Measurements from ENCODE around the gene ZNF189. TPM values are rescaled to one million over a fixed set of nuclear protein-coding genes. Genes with fewer than 3 reads are reported as not detected.

The ZNF189 gene
- total RNA-seq, 3 donors from 2014 or later: 20.2 to 32.1 (median 23.9) TPM

DNA sequence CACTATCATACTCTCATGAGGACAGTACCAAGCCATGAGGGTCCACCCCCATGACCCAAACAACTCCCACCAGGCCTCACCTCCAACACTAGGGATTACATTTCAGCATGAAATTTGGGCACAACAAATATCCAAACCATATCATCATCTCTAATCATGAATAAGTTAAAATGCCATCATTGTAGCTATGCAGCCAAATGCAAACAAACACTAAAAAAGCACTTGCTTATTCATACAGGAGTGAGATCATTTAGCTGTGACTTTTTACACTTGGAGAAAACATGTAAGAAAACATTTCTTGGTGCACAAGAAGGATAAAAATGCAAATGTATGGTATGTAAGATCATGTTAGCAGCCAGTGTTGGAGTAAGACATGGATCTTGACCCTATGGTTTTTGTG is 38.0 kb upstream of the ZNF189 start:
- H3K36me3 ChIP-seq: no peaks in the 10 kb centered on the region
- no peaks in the 10 kb centered on the region for H3K27me3 ChIP-seq
- intact Hi-C loops (cut with DNase I; ENCODE audit: low total_unique reads): no loop called here

GRCh38 chr9:101362450-101362849 is 36.2 kb upstream of the ZNF189 start:
- DNase-seq (ENCODE audit: low spot score in 2 of 2): no peak
- H3K4me3 ChIP-seq: no peak overlapping the region
- H3K9me3 ChIP-seq: no peaks in the 10 kb centered on the region
- intact Hi-C loops (cut with DNase I; ENCODE audit: low total_unique reads): no loop called here
- no peaks in the 10 kb centered on the region for H3K4me1 ChIP-seq
- TF ChIP-seq POLR2A (IDR thresholded peaks at IDR 0.05): no peak
- TF ChIP-seq POLR2AphosphoS5 (IDR thresholded peaks at IDR 0.05): no peak
- TF ChIP-seq CTCF (IDR thresholded peaks at IDR 0.05): no peak
- no peak overlapping the region for H3K27ac ChIP-seq
- H3K36me3 ChIP-seq: no peaks in the 10 kb centered on the region
- H3K27me3 ChIP-seq: no peaks in the 10 kb centered on the region

More for the DNA sequence above, 38.0 kb upstream of the ZNF189 start:
- H3K4me3 ChIP-seq: no peak overlapping the region
- no peak overlapping the region for H3K27ac ChIP-seq
- no peaks in the 10 kb centered on the region for H3K4me1 ChIP-seq
- no peak for DNase-seq (ENCODE audit: low spot score in 2 of 2)
- no peak for TF ChIP-seq POLR2AphosphoS5 (IDR thresholded peaks at IDR 0.05)
- TF ChIP-seq POLR2A (IDR thresholded peaks at IDR 0.05): no peak
- TF ChIP-seq CTCF (IDR thresholded peaks at IDR 0.05): no peak
- no peaks in the 10 kb centered on the region for H3K9me3 ChIP-seq

DNA sequence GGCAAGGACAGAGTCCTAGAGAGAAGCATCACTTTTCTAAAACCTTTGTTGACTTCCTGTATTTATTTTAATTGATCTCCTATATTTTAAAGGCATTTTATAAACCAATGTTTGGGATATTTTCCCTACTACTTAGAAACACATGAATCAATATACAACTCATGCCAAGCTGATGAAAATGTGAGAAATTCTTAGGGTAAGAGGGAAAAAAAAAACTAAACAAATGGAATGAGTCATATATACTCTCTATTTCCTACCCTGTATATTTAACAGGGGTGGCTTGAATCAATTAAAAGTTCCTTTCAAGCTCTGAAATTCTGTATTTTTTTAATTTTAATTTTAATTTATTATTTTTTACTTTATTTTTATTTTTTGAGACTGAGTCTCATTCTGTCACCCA is 33.5 kb upstream of the ZNF189 start:
- Histone ChIP-seq H3K4me3 (no peak overlapping the region), H3K27ac (no peak overlapping the region), H3K36me3 (no peaks in the 10 kb centered on the region), H3K9me3 (no peaks in the 10 kb centered on the region), H3K27me3 (no peaks in the 10 kb centered on the region), H3K4me1 (no peaks in the 10 kb centered on the region)
- no peak for TF ChIP-seq CTCF (IDR thresholded peaks at IDR 0.05)
- TF ChIP-seq POLR2A (IDR thresholded peaks at IDR 0.05): no peak
- intact Hi-C loops (cut with DNase I; ENCODE audit: low total_unique reads): no loop called here
- no peak for DNase-seq (ENCODE audit: low spot score in 2 of 2)

GRCh38 chr9:101366038-101366756 is 32.5 kb upstream of the ZNF189 start:
- no peaks in the 10 kb centered on the region for H3K27me3 ChIP-seq
- no peaks in the 10 kb centered on the region for H3K9me3 ChIP-seq
- no peak overlapping the region for H3K27ac ChIP-seq
- intact Hi-C loops (cut with DNase I; ENCODE audit: low total_unique reads): no loop called here
- H3K4me3 ChIP-seq: no peak overlapping the region
- H3K4me1 ChIP-seq: no peaks in the 10 kb centered on the region
- H3K36me3 ChIP-seq: no peaks in the 10 kb centered on the region
- no peak for DNase-seq (ENCODE audit: low spot score in 2 of 2)
- no peak for TF ChIP-seq CTCF (IDR thresholded peaks at IDR 0.05)
- TF ChIP-seq POLR2A (IDR thresholded peaks at IDR 0.05): no peak
- TF ChIP-seq POLR2AphosphoS5 (IDR thresholded peaks at IDR 0.05): no peak

DNA sequence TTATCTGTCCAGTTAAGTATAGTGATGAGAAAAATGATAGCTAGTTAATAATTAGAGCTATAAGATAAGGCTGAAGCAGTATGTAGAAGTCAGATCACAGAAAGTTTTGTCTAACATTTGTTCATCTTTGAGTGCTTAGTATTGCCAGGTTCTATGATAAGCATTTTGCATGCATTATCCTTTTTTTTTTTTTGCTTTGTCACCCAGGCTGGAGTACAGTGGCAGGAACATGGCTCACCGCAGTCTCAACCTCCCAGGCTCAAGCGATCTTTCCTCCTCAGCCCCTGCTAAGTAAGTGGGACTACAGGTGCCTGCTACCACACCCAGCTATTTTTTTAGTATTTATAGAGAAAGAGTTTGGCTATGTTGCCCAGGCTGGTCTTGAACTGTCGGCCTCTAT is 31.3 kb upstream of the ZNF189 start:
- H3K4me3 ChIP-seq: no peak overlapping the region
- no peak overlapping the region for H3K27ac ChIP-seq
- H3K36me3 ChIP-seq: no peaks in the 10 kb centered on the region
- no peaks in the 10 kb centered on the region for H3K27me3 ChIP-seq
- intact Hi-C loops (cut with DNase I; ENCODE audit: low total_unique reads): no loop called here
- DNase-seq (ENCODE audit: low spot score in 2 of 2): no peak
- no peaks in the 10 kb centered on the region for H3K4me1 ChIP-seq
- no peaks in the 10 kb centered on the region for H3K9me3 ChIP-seq
- no peak for TF ChIP-seq POLR2AphosphoS5 (IDR thresholded peaks at IDR 0.05)
- no peak for TF ChIP-seq CTCF (IDR thresholded peaks at IDR 0.05)
- TF ChIP-seq POLR2A (IDR thresholded peaks at IDR 0.05): no peak

All from breast epithelium (tissue), 4 donors.